OCI-LY3 (cell line): ENCODE measurements around the gene DAAM2.

Experiments
- H2AFZ ChIP-seq: fragments of 200-600, 300-600 bp; shearing (Covaris generic); 2 replicates; pipeline ENCODE4 v1.6.0; 2014; ENCODE audit warnings: antibody characterized with exemption, low read depth, low read length
- H3K27ac ChIP-seq: fragments of 200-600, 300-600 bp; sonication (generic); 2 replicates; pipeline ENCODE4 v1.5.1; 2014; ENCODE audit warnings: mild to moderate bottlenecking, low read length, moderate library complexity, mixed read lengths
- H3K27me3 ChIP-seq: fragments of 200-600, 300-600 bp; sonication (generic); 2 replicates; pipeline ENCODE4 v1.6.1; 2014; ENCODE audit warnings: low read depth, low read length, mixed read lengths
- H3K36me3 ChIP-seq: fragments of 200-600, 300-600 bp; sonication (generic); replicated peaks from 2 replicates; pipeline ENCODE3; 2014; ENCODE audit warnings: low read depth, low read length, mixed read lengths
- H3K4me1 ChIP-seq: fragments of 300-600, 200-600 bp; sonication (generic); 2 replicates; pipeline ENCODE4 v1.6.1; 2014; ENCODE audit warnings: low read length, mixed read lengths
- H3K4me2 ChIP-seq: fragments of 200-600, 300-600 bp; sonication (generic); 2 replicates; pipeline ENCODE4 v1.6.1; 2014; ENCODE audit warnings: low read length, mixed read lengths
- H3K4me3 ChIP-seq: fragments of 300-600, 200-600 bp; sonication (generic); 2 replicates; pipeline ENCODE4 v1.5.1; 2014; ENCODE audit warnings: antibody characterized with exemption, mild to moderate bottlenecking, low read length, moderate library complexity
- H3K79me2 ChIP-seq: fragments of 300-600, 200-600 bp; shearing (Covaris generic); 2 replicates; pipeline ENCODE4 v1.6.1; 2014; ENCODE audit warnings: mild to moderate bottlenecking, low read length, mixed read lengths
- H3K9ac ChIP-seq: fragments of 300-600, 200-600 bp; shearing (Covaris generic); 2 replicates; pipeline ENCODE4 v1.6.0; 2014; ENCODE audit warnings: mild to moderate bottlenecking, low read length, moderate library complexity
- H3K9me3 ChIP-seq: fragments of 200-600, 300-600 bp; shearing (Covaris generic); 2 replicates; pipeline ENCODE4 v1.6.1; 2014; ENCODE audit warnings: low read length, mixed read lengths; ENCODE audit not compliant: insufficient read depth
- H4K20me1 ChIP-seq: fragments of 200-600, 300-600 bp; sonication (generic); 2 replicates; pipeline ENCODE4 v1.6.1; 2016; ENCODE audit warnings: low read length, mixed read lengths; ENCODE audit not compliant: insufficient read depth
- EZH2phosphoT487 ChIP-seq: fragments of 200-600 bp; shearing (Covaris generic); IDR thresholded peaks from 2 replicates; pipeline ENCODE4 v1.6.1; 2018; ENCODE audit warnings: antibody characterized with exemption, mixed run types, low read depth
- TF ChIP-seq, protein P1 (sequence below): fragments of 200-600, 300-600 bp; sonication (generic); IDR thresholded peaks from 2 replicates; pipeline ENCODE4 v1.5.1; 2014; ENCODE audit warnings: antibody characterized with exemption, low read length, low read depth

The DAAM2 gene

DNA sequence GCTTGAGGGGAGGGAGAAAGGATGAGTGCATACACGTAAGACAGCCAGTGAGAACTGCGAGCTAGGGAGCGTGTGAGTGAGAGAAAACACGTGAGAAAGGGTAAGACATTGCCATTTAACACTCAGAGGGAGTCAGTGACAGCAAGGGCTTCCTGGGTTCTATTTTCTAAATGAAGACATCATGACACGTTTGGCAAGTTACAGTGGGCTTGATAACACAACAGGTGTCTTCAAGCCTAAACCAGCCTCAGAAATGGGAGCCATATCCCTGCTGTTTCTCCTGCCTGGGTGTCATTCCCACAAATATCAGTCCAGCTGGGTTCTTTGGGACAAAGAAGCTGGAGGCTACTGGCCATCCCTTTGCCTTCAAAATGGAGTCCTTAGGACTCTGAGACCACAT is 159.0 kb downstream of the DAAM2 start:
- Histone ChIP-seq H2AFZ (no peak overlapping the region), H3K9me3 (no peaks in the 10 kb centered on the region), H4K20me1 (no peaks in the 10 kb centered on the region), H3K4me3 (no peak overlapping the region), H3K27ac (no peak overlapping the region), H3K9ac (no peak overlapping the region), H3K36me3 (no peaks in the 10 kb centered on the region), H3K79me2 (no peaks in the 10 kb centered on the region), H3K4me1 (no peaks in the 10 kb centered on the region), H3K4me2 (no peak overlapping the region), H3K27me3 (peaks cover 51% of the 10 kb centered on the region)
- TF ChIP-seq, protein P1, sequence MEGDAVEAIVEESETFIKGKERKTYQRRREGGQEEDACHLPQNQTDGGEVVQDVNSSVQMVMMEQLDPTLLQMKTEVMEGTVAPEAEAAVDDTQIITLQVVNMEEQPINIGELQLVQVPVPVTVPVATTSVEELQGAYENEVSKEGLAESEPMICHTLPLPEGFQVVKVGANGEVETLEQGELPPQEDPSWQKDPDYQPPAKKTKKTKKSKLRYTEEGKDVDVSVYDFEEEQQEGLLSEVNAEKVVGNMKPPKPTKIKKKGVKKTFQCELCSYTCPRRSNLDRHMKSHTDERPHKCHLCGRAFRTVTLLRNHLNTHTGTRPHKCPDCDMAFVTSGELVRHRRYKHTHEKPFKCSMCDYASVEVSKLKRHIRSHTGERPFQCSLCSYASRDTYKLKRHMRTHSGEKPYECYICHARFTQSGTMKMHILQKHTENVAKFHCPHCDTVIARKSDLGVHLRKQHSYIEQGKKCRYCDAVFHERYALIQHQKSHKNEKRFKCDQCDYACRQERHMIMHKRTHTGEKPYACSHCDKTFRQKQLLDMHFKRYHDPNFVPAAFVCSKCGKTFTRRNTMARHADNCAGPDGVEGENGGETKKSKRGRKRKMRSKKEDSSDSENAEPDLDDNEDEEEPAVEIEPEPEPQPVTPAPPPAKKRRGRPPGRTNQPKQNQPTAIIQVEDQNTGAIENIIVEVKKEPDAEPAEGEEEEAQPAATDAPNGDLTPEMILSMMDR, result no peak
- no peak for TF ChIP-seq EZH2phosphoT487

DNA sequence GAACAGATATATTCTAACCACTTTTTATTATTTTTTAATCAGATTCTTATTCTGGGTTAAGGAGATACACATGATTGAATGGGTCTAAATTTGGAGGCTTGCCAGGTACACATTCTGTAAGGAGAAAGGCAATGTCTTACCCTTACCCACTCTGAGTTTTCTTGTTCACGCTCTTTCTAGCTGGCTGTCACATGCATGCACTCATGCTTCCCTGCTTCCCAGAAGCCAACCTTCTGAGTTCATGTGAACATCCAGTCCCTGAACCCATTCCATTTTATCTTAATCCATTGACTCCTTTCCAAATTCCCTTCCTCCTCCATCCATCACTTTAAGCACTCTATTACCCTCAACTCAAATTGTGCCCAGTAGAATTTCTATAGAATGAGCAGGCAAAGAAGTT is 159.5 kb downstream of the DAAM2 start:
- H3K9ac ChIP-seq, result no peak overlapping the region

DNA sequence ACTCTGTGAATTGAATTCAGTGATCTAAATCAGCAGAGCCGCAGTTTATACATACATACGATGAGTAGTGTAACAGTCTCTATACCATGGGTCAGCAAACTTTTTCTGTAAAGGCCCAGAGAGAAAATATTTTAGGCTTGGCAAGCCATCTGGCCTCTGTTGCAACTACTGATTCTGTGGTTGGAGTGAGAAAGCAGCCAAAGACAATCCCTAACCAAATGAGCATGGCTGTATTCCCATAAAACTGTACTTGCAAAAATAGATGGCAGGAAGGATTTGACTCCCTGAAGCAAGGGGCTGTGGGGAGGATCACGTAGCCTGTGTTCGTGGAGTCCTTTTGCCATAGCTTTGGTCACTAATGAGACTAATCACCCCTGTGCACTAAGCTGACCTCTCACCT is 160.0 kb downstream of the DAAM2 start:
- TF ChIP-seq, protein P1, result no peak
- H3K36me3 ChIP-seq, result no peaks in the 10 kb centered on the region
- H3K27ac ChIP-seq, result no peak overlapping the region
- no peak overlapping the region for H3K9ac ChIP-seq
- no peak overlapping the region for H3K4me2 ChIP-seq
- H3K9me3 ChIP-seq, result no peaks in the 10 kb centered on the region
- no peak overlapping the region for H2AFZ ChIP-seq
- H3K27me3 ChIP-seq, result peaks cover 56% of the 10 kb centered on the region
- H3K4me1 ChIP-seq, result no peaks in the 10 kb centered on the region
- H3K4me3 ChIP-seq, result no peak overlapping the region
- no peaks in the 10 kb centered on the region for H4K20me1 ChIP-seq
- H3K79me2 ChIP-seq, result no peaks in the 10 kb centered on the region

More for the DNA sequence above, 159.5 kb downstream of the DAAM2 start:
- H3K4me1 ChIP-seq, result no peaks in the 10 kb centered on the region
- no peak overlapping the region for H3K4me2 ChIP-seq
- TF ChIP-seq EZH2phosphoT487, result no peak
- TF ChIP-seq, protein P1, result no peak
- H2AFZ ChIP-seq, result no peak overlapping the region
- no peak overlapping the region for H3K4me3 ChIP-seq
- no peaks in the 10 kb centered on the region for H3K79me2 ChIP-seq
- peaks cover 55% of the 10 kb centered on the region for H3K27me3 ChIP-seq
- no peaks in the 10 kb centered on the region for H3K9me3 ChIP-seq
- H3K27ac ChIP-seq, result no peak overlapping the region
- H4K20me1 ChIP-seq, result no peaks in the 10 kb centered on the region
- H3K36me3 ChIP-seq, result no peaks in the 10 kb centered on the region

DNA sequence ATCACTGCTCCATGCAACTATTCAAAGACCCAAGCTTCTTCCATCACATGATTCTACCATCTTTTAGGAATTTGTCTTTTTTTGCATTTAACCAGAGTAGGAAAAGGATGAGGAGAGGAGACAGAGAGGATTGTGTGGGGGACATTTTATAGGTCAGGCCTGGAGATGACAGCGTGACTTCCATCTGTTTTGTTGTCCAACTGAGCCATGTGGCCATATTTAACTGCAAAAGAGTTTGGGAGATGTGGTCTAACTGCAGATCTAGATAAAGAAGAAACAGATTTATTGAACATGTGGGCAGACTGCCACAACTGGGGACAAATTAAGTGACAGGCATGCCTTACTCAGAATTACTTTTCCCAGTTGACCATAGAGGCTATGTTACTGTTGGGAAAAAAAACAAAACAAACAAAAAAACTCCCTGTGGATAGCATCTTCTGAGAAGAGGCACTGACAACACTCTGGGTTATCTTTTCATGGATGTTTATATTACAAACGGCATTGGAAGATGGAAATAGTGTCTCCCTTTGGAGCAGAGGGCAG is 161.0 kb downstream of the DAAM2 start:
- Histone ChIP-seq H3K9ac (no peak overlapping the region), H3K27ac (no peak overlapping the region), H3K4me1 (no peaks in the 10 kb centered on the region), H3K36me3 (no peaks in the 10 kb centered on the region), H3K79me2 (no peaks in the 10 kb centered on the region), H2AFZ (no peak overlapping the region), H3K27me3 (peaks cover 62% of the 10 kb centered on the region), H3K9me3 (no peaks in the 10 kb centered on the region), H3K4me3 (no peak overlapping the region), H3K4me2 (no peak overlapping the region), H4K20me1 (no peaks in the 10 kb centered on the region)
- TF ChIP-seq EZH2phosphoT487, result no peak
- TF ChIP-seq, protein P1, result no peak
